ENCODE measurements around the gene PTPRN2.

- TF ChIP-seq CTCF (IDR thresholded peaks at IDR 0.05; ENCODE audit: extremely low read depth in 1 of 2, insufficient read depth in 1 of 2, low read depth in 1 of 2, low read length in 2 of 2) = no peak
- TF ChIP-seq MYC (IDR thresholded peaks at IDR 0.05; ENCODE audit: low read depth, low read length) = no peak
- no peak for TF ChIP-seq MAX (IDR thresholded peaks at IDR 0.05; ENCODE audit: insufficient read depth, insufficient read length)
These were observed 984.6 kb downstream of the PTPRN2 start for GRCh38 chr7:157603005-157603404.

All from endothelial cell of umbilical vein (primary cell).